Psoas muscle (tissue), 8 donors: ENCODE data around the gene SAA2. TPM values are rescaled to one million over a fixed set of nuclear protein-coding genes. Genes with fewer than 3 reads are reported as not detected.

Experiments
- ATAC-seq, 4 donors: fragments of 200-7000 bp; cut with Tn5 transposase; one replicate each; pipeline ENCODE4 v1.9.1; 2020; ENCODE audit warnings: moderate library complexity in 3 of 4, mild to moderate bottlenecking in 2 of 4
- DNase-seq, 2 donors: peaks; one replicate each; pipeline ENCODE4 v3.0.0-alpha.2; 2020
- H3K27ac ChIP-seq: fragments of 200-600 bp; one replicate; pipeline ENCODE4 v1.8.0; 2022
- H3K27me3 ChIP-seq, 3 donors: fragments of 200-600 bp in 1 of 3; one replicate each; pipeline versions ENCODE4 v1.6.1 to v1.8.0; 2013 to 2022; ENCODE audit warnings: low read length in 2 of 3, mild to moderate bottlenecking in 2 of 3, moderate library complexity in 1 of 3; ENCODE audit not compliant: insufficient read depth in 3 of 3
- H3K36me3 ChIP-seq, 2 donors: fragments of 200-600 bp in 1 of 2; one replicate each; pipeline versions ENCODE4 v1.6.1 to v1.8.0; 2013 to 2022; ENCODE audit warnings: low read depth in 1 of 2, mild to moderate bottlenecking in 1 of 2, moderate library complexity in 1 of 2; ENCODE audit not compliant: insufficient read depth in 1 of 2
- H3K4me1 ChIP-seq: fragments of 200-600 bp; one replicate; pipeline ENCODE4 v1.8.0; 2022
- H3K4me3 ChIP-seq: fragments of 200-600 bp; one replicate; pipeline ENCODE4 v1.8.0; 2022; ENCODE audit warnings: mild to moderate bottlenecking
- H3K9me3 ChIP-seq: fragments of 200-600 bp; one replicate; pipeline ENCODE4 v1.8.0; 2022
- CTCF ChIP-seq: fragments of 200-600 bp; IDR thresholded peaks from one replicate; pipeline ENCODE4 v1.8.0; 2022; ENCODE audit warnings: antibody characterized with exemption
- WGBS, 3 donors: extraction: QIAGEN DNeasy Blood & Tissue Kit; methylation state at CpG; one replicate each; pipeline versions ENCODE4 v1.1.6 to v1.1.7; 2013; 5-methylcytosine and 5-hydroxymethylcytosine counted together
- intact Hi-C, 2 donors: fragments of 100-400 bp; cut with DNase I; formaldehyde crosslinking; loops; one replicate each; pipeline versions ENCODE4 v1.11.0 to v1.14.2; 2022
- polyA plus RNA-seq, 3 donors: library from polyadenylated mRNA; stranded (reverse); fragments of 200-250 nt; gene quantifications; one replicate each; pipeline ENCODE4 v1.2.3, GENCODE V29; 2013
- total RNA-seq, 4 donors: library from RNA; stranded (reverse); fragmentation: NEBNext Ultra II Directional in 2 of 4; extraction: Animal tissue kit (Norgen Biotek cat#: 25700) in 2 of 4; gene quantifications; one replicate each; pipeline versions ENCODE4 v1.2.1 to v1.2.4, GENCODE V29; 2021 to 2023
- donor health status: healthy with polysubstance abuse.
- donor health status: DM: no; HTN: no; CAD: no; lungs with moderate emphysema.
- donor health status: Bipolar disorder and iron deficiency.
- donor health status: healthy.
- donor health status: DM: yes; HTN: yes; CAD: no.
- donor health status: DM: no; HTN: no; CAD: no.
- donor health status: DM: no; HTN: no; CAD: no.
- donor health status: DM: yes; HTN: yes; CAD: no.

The SAA2 gene
- total and polyA plus RNA-seq, 7 donors: 2.6 to 35.5 (median 11.3) TPM

GRCh38 chr11:18245396-18245795 is 3.1 kb downstream of the SAA2 start:
- Histone ChIP-seq H3K4me1 (no peaks in the 10 kb centered on the region), H3K27ac (no peak overlapping the region), H3K9me3 (no peaks in the 10 kb centered on the region), H3K36me3 (no peaks in the 10 kb centered on the region), H3K27me3 (no peaks in the 10 kb centered on the region), H3K4me3 (no peak overlapping the region)
- WGBS, 3 donors: 66 to 73% (median 70%) methylated on average over 6 of the region's 6 CpGs
- intact Hi-C loops: no loop called here
- ATAC-seq (peak in 1 of 4 donors; percentile 5), DNase-seq (no peak)
- TF ChIP-seq CTCF: no peak

GRCh38 chr11:18243783-18244362 is 4.6 kb downstream of the SAA2 start:
- Histone ChIP-seq H3K9me3 (no peaks in the 10 kb centered on the region), H3K4me1 (no peaks in the 10 kb centered on the region), H3K27ac (no peak overlapping the region), H3K36me3 (no peaks in the 10 kb centered on the region), H3K27me3 (peaks cover 0 to 3% (median 0%) of the 10 kb centered on the region in 3 donors), H3K4me3 (no peak overlapping the region)
- DNase-seq (no peak), ATAC-seq (peak in 1 of 4 donors; percentile 30)
- 0% methylated on average over 1 of the region's 1 CpG for WGBS, 3 donors
- TF ChIP-seq CTCF: peak; percentile 56
- intact Hi-C loops: no loop called here

GRCh38 chr11:18239655-18240054 is 8.8 kb downstream of the SAA2 start:
- intact Hi-C loops: no loop called here
- no peak overlapping the region for H3K27ac ChIP-seq
- ATAC-seq (no peak), DNase-seq (no peak)
- WGBS, 3 donors: 76 to 95% (median 80%) methylated on average over 1 of the region's 1 CpG
- H3K4me3 ChIP-seq: no peak overlapping the region
- TF ChIP-seq CTCF: no peak
- H3K9me3 ChIP-seq: no peaks in the 10 kb centered on the region
- H3K4me1 ChIP-seq: no peaks in the 10 kb centered on the region
- peaks cover 0 to 3% (median 0%) of the 10 kb centered on the region in 3 donors for H3K27me3 ChIP-seq
- H3K36me3 ChIP-seq: no peaks in the 10 kb centered on the region

GRCh38 chr11:18236664-18237356 is 11.7 kb downstream of the SAA2 start, which contains the start of gene SAA4:
TSS of gene SAA4 (minus strand) at chr11:18236802. CDS start at chr11:18235926, 876 bp downstream.
- Histone ChIP-seq H3K4me1 (no peaks in the 10 kb centered on the region), H3K4me3 (no peak within 1 kb of the TSS), H3K27ac (no peak within 1 kb of the TSS), H3K27me3 (peaks cover 0 to 3% (median 2%) of the 10 kb centered on the region in 3 donors), H3K36me3 (no peaks in the 10 kb centered on the region), H3K9me3 (no peaks in the 10 kb centered on the region)
- DNase-seq (no peak), ATAC-seq (no peak)
- intact Hi-C loops: no loop called here
- no peak for TF ChIP-seq CTCF
- 59 to 64% (median 63%) methylated on average over 2 of the region's 2 CpGs for WGBS, 3 donors
